KG1 (cell line): ENCODE results near the gene KCNH6.

Experiments
- DNase-seq: peaks from one replicate; lab custom pipeline; 2025; lab: John Stamatoyannopoulos, UW

The KCNH6 gene

DNA sequence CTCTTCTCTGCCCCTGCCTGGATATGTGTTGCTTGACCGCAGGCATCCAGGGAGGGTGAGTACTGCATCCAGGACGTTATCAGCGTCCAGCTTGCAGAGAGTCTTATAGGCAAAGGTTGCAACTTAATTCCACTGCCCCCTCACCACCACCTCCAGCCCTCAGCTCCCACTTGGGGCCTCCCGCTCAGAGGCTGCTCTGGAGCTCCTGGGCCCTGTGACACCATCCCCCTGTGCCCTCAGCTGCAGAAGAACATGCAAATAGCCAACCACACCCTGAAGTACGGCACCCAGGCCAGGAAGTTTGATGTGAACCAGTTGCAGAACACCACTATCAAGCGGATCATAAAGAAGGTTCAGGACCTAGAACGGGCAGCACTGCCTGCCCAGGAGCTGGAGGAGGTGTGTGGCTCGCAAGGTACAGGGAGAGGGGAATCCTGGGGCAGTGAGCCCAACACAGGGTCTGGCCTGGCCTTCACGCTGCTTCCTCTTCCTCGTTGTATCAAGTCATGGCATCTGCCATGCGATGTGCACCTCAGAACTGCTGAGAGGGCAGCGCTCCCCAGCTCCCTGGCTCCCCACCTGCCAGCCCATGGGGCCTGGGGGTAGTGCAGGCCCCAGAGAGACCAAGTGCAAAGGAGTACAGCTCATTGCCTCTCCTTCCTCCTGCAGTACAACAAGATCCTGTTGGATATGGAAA lies 36.7 kb upstream of the KCNH6 start:
- DNase-seq: no peak

DNA sequence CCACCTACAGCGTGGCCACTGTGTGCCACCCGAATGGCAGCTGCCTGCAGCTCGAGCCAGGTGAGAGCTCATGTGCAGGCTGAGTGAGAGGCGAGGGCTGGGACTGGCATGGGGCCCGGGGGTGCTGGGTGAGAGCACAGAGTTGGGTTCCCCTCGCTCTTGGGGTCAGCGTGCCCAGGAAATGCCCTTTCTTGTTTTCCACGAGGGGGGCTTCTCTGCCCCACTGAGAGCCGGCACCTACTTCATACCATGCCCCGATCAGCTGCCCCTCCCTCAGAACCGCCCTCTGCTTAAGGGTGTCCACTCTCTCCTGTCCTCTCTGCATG lies 36.2 kb upstream of the KCNH6 start:
- no peak for DNase-seq

DNA sequence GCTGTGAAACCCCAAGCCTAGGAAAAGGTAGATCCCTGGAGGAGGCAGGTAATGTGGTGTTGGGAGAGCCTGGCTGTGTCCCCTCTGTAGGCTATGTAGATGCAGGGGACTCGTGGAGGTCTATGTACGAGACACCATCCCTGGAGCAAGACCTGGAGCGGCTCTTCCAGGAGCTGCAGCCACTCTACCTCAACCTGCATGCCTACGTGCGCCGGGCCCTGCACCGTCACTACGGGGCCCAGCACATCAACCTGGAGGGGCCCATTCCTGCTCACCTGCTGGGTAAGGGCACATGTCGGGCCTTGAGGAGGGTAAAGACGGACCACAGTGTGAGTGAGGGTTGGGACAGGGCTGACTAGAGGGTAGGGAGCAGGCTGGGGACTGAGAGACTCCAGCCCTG lies 34.3 kb upstream of the KCNH6 start:
- DNase-seq: no peak

DNA sequence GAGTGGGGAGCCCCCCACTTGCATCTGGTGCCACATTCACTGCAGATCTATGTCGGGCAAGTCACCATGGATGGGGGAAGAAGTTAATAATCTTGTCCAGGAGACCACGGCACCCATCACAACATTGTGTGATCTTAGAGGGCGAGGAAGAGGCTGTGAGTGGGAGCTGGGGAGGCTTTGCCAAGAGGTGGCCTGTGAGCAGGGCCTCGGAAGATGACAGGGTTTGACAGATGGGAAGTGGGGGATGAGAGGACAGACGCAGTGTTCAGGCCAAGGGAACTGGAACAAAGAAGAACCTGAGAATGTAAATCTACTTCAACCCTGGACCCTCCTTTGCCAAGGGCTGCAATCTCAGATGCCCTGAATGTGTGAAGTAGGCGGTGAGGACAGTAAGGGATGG lies 33.9 kb upstream of the KCNH6 start:
- DNase-seq: no peak

DNA sequence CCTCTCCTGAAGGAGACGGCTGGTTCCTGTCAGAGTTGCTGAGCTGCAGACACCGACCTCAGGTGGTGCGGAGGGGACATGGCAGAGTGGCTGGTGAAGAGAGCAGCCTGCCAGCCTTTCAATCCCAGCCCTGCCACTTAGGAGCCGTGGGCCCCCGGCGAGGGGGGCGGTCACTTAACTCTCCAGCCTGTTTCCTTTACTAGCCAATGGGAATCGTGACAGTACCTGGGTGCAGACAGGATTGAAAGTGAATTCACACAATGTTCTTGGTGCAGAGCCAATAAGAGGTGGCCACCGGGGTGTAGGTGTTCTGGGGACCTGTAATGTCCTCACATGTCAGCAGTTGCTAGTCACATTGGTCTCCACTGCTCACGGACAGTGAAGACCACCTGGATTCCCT lies 32.8 kb upstream of the KCNH6 start:
- no peak for DNase-seq

DNA sequence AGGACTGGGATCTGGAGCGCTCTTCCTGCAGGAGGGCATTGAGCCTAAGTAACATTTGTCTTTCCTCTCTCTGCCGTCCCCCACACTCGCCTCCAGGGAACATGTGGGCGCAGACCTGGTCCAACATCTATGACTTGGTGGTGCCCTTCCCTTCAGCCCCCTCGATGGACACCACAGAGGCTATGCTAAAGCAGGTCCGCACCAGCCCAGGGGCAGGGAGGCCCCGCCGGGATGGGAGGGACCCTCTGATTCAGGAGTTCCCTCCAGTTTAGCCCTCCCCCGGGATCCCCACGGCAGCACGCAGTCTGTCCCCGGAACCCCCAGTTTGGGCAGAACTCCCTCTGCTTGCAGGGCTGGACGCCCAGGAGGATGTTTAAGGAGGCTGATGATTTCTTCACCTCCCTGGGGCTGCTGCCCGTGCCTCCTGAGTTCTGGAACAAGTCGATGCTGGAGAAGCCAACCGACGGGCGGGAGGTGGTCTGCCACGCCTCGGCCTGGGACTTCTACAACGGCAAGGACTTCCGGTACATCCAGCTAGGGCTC lies 32.2 kb upstream of the KCNH6 start:
- DNase-seq: no peak

DNA sequence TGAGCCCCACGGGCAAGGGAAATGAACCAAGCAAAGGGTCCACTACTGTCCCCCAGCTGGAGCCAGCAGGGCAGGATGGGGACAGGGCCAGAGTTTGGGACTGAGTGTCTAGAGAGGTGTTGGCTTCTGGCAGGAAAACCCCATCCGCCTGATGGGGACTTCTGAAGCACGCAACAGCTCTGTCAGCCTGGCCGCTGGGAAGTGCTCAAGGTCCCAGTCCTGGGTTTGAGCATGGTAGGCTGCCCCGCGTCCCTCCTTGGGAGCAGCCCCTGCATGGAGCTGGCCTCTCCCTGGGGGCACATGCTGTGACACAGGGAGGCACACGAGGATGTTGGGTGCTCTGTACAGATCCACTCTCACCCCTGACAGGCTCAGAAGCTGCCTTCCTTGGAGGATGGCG lies 31.7 kb upstream of the KCNH6 start:
- no peak for DNase-seq

DNA sequence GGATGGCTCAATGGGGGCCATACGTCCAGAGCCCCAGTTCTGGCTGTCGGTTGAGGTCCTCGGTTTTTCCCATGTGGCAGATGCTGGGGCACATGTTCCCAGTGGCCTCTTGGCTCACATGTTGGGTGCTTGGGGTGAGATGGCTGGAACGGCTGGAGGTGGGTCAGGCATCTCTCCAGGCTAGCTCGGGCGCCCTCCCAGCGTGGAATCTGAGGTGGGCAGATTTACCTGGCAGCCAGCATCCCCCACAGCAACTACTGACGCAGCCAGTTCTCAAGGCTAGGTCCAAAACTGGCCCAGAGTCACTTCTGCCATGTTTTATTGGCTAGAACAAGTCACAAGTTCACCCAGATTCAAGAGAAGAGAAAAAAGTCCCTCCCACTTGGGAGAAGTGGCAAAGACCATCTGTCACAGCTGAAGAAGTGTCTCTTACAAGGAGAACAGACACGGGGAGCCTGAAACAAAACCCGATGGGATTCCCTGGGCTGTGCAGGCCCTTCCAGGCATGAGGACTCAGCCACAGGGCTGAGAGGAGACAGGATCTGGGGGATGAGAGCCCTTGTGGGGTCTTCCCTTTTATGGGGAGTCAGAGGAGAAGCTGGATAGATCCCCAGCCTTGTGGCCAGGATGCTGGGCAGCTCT lies 31.1 kb upstream of the KCNH6 start:
- DNase-seq: no peak

DNA sequence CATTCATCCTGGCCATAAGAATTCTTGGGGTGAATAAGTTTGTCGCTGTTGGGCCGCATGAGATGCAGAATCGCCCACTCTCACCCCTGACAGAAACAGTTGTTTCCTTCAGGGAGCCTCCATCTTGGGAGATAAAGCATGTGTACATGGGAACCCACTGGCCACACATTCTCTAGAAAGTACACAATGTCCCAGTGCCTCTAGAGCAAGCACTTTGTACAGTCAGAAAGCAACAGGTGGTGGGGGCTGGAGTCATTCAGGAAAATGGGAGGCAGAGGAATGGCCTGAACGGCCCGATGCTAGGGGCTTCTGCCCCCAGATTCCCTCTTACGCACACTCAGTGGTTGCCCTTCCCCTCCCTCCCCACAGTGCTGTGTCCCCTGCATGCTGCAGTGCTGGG lies 30.2 kb upstream of the KCNH6 start:
- DNase-seq: no peak

DNA sequence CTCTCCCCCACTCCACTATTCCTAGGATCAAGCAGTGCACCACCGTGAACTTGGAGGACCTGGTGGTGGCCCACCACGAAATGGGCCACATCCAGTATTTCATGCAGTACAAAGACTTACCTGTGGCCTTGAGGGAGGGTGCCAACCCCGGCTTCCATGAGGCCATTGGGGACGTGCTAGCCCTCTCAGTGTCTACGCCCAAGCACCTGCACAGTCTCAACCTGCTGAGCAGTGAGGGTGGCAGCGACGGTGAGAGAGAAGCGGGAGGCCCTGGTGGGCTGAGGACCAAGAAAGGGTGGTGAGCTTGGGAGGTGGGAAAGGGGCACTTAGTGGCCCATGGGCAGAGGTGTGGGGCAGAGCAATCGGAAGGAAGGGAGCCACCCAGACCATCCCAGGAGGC lies 29.7 kb upstream of the KCNH6 start:
- DNase-seq: no peak

DNA sequence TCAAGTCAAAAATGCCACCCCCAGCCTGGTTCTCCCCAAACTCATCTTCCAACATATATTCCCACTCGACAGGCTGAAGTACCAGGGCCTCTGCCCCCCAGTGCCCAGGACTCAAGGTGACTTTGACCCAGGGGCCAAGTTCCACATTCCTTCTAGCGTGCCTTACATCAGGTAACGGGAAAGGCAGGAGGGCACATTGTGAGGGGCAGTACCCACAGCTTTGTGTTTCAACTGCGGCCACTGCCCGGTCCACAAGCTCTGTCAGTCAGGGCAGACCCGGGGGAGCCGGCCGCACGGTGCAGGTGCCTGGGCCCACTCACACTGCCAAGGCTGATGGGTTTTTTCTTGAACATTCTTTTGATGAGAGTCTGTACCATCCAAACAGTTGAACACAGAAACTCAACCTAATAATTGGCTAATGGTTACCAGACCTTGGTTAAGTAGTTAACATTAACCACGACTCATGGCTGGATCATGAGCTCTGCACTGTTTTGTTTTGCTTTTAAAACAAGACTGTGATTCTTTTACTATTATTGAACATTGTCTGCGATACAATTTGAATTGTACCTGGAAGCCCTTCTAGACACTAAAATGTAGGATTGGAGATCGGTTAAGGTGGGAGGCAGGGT lies 28.7 kb upstream of the KCNH6 start:
- no peak for DNase-seq

DNA sequence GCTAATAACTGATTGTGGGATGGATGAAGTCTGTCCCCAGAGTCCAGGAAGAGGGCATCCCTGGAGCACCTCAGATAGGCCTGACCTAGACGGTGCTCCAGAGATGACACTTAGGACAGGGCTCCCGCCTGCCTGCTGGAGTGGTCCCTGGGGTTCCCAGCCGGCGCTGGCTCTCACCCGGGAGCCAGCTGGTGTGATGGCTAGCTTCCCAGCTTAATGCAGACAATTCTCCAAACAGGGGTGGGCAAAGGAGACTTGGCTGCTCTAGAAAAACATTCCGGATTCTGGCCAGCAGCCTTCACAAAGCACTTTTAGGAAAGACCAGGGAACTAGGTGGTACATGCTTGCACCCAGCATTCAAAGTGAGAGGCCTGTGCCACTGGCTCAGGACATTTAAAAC lies 27.7 kb upstream of the KCNH6 start:
- no peak for DNase-seq

DNA sequence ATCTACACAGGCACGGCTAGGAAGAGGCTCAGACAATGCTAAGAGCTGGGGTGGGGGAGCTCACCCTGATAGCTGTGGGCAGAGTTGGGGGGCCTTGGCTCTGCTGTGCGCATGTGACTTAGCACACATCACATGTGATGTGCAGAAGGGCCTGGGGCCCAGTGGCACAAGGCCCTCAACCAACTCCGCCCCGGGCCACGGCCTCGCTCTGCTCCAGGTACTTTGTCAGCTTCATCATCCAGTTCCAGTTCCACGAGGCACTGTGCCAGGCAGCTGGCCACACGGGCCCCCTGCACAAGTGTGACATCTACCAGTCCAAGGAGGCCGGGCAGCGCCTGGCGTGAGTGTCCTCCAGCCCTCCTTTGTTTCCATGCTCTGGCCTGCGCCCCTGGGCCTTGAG lies 27.0 kb upstream of the KCNH6 start:
- DNase-seq: no peak

DNA sequence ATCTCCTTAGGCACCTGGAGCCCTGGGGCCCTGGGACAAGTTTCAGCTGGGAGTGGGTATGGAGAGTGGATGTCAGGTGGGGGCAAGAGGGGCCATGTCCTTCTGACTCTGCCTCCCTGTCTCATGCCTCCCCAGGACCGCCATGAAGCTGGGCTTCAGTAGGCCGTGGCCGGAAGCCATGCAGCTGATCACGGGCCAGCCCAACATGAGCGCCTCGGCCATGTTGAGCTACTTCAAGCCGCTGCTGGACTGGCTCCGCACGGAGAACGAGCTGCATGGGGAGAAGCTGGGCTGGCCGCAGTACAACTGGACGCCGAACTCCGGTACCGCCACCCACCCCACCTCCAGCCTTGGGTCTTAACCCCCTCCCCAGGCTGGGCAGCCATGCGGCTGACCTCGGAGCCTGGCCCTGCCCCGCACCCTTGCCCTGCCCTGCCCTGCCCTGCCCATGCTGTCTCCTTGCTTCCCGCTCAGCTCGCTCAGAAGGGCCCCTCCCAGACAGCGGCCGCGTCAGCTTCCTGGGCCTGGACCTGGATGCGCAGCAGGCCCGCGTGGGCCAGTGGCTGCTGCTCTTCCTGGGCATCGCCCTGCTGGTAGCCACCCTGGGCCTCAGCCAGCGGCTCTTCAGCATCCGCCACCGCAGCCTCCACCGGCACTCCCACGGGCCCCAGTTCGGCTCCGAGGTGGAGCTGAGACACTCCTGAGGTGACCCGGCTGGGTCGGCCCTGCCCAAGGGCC lies 26.3 kb upstream of the KCNH6 start:
- no peak for DNase-seq

DNA sequence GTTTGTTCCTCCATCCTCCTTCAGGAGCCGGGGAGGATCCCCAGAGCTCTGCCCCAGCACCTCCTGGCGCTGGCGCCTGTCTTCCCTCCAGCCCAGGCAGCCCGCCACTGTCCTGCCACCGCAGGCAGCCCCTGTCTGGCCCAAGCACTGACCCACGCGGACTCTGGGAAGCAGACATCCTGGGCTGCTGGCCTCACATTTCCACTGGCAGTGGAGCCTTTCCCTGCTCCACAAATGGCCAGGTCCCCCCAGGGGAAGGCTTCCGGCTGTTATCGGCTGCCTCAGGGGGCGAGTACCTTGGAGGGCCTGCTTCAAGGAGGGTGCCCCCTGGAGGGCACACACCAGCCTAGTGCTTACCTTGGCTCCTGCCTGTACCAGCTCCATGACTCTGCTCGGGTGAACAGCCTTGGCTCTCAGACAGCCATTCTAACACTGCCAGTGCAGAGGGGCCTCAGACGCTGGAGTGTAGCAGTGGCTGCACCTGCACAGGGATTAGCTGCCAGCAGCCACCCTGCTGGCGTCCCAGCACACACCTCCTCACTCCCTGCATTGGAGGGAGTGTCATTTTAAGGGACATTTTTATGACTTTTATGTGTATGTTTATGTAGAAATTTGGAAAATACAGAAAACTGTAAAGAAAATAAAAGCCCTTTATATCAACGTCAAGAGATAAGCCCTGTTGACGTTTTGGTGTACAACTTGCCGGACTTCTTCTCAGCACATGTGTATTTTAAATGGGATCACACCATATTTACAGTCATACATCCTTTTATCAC lies 25.3 kb upstream of the KCNH6 start:
- DNase-seq: no peak

DNA sequence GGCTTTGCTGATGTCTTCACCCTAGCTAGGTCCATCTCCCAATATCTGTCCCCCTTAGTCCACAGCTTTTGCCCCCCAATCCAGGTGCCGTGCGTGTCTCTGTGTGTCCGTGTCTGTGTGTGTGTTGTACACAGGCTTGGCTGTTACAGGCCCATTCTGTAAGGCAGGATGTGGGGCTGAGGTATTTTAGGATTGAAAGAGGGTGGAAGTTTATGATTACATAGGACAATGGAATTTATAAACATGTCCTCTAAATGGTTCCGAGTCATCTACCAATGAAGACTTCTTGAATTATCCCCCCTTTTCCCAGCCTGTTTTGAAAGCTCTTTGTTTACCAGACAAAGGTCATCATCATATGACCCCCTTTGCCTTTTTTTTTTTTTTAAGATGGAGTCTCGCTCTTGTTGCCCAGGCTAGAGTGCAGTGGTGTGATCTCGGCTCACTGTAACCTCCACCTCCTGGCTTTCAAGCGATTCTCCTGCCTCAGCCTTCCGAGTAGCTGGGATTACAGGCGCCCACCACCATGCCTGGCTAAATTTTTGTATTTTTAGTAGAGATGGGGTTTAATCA lies 24.4 kb upstream of the KCNH6 start:
- DNase-seq: no peak

DNA sequence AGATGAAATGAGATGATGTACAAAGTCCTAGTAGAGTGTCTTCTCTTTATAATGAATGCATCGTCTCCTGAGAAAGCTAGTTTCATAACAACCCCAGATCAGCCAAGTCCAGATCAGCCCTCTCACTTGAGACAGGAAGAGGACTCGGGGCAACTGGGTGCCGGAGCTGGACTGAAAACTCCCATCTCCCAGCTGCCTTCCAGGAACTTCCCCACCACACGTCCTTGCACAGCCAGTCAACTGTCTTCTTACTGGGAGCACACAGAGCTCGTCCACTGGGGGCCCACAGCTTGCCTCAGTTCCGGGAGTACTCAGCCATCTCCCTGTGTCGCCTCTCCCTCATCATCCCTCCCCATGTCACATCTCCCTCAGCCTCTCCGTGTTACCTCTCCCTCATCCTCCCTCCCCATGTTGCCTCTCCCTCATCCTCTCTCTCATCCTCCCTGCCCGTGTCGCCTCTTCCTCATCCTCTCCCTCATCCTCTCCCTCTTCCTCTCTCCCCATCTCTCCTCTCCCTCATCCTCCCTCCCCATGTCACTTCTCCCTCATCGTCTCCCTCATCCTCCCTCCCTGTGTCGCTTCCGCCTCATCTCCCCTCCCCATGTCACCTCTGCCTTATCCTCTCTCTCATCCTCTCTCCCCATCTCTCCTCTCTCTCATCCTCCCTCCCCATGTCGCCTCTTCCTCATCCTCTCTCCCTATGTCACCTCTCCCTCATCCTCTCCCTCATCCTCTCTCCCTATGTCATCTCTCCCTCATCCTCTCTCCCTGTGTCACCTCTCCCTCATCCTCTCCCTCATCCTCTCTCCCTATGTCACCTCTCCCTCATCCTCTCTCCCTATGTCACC lies 22.4 kb upstream of the KCNH6 start:
- no peak for DNase-seq

DNA sequence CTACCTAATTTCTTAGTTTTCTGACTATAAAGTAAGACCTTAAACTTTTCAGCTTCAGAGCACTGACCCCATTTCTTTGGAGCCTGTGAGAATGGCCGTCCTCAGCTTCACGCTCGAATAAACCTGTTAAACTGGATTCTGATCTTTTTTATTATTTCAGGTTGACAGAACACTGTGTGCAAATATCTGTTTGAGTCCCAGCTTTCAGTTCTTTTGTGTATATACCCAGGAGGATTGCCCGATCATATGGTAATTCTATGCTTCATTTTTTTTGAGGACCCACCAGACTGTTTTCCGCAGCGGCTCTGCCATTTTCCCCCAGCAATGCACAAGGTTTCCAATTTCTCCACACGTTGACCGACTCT lies 19.8 kb upstream of the KCNH6 start:
- DNase-seq: no peak

DNA sequence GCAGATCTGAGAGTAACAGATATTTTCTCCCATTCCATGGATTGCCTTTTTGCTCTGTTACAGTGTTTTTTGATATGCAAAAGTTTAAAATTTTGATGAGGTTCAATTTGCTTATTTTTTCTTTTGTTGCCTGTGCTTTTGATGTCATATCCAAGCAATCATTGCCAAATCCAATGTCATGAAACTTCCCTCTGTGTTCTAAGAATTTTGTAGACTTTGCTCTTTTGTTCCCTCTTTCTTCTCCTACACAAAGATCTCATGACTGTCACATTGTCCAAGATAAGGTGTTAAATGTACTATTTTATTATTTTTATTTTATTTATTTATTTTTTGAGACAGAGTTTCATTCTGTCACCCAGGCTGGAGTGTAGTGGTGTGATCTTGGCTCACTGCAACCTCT lies 18.9 kb upstream of the KCNH6 start:
- no peak for DNase-seq

DNA sequence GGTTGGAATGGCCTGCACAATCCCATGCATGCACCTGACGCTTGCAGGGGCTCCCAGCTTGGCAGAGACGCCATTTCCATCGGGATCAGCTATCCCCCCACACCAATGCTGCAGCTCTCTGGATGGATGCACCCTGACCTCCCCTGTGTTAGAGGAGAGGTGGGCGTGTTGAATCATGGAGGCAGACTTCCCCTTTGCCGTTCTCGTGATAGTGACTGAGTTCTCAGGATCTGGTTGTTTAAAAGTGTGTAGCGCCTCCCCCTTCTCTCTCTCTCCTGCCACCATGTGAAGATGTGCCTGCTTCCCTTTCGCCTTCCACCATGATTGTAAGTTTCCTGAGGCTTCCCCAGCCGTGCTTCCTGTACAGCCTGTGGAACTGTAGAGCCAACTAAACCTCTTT lies 17.8 kb upstream of the KCNH6 start:
- DNase-seq: no peak

DNA sequence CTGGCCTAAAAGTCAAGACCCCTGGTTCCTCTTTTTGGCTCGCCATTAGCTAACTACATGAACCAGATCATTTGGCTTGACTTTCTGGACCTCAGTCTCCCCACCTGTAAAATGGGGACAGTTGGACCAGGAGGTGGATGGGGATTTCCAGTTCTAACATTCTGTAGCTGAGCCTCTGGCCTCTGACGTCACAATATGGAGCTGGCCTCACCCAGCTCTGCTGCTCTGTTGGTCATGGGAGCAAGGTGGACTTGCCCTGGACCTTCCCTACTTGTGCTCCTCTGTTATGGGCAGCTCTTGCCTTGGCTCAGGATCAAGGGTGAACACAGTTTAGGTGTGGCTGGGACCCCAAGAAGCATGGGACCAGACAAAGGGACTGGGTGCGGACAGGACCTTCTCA lies 16.5 kb upstream of the KCNH6 start:
- DNase-seq: no peak
